NCI-H345 treated with DMSO at 0.1 percent for 48 hours (cell line): ENCODE data around the gene FCHO1.
"Not testable (repeated sequence)": the region's sequence is repeated elsewhere in the genome, so short reads cannot be mapped to it uniquely, and the experiment has no call there.

Source experiments
- DNase-seq: peaks from one replicate; lab custom pipeline; 2025; ENCODE audit not compliant: unreplicated experiment; lab: John Stamatoyannopoulos, UW

Gene FCHO1

DNA sequence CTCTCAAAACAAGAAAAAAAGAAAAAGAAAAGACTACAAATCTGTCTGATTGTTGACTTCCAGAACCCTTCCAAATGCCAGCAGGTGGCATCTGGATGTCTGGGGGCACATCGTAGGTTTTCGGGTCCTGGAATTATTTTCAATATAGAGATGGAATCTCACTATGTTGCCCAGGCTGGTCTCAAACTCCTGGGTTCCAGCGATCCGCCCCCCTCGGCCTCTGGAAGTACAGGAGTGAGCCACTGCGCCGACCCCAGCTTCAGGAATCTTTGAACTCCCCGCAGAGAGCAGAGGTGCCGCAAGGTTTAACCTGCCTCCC is 43.1 kb downstream of the FCHO1 start:
- DNase-seq, result no peak

DNA sequence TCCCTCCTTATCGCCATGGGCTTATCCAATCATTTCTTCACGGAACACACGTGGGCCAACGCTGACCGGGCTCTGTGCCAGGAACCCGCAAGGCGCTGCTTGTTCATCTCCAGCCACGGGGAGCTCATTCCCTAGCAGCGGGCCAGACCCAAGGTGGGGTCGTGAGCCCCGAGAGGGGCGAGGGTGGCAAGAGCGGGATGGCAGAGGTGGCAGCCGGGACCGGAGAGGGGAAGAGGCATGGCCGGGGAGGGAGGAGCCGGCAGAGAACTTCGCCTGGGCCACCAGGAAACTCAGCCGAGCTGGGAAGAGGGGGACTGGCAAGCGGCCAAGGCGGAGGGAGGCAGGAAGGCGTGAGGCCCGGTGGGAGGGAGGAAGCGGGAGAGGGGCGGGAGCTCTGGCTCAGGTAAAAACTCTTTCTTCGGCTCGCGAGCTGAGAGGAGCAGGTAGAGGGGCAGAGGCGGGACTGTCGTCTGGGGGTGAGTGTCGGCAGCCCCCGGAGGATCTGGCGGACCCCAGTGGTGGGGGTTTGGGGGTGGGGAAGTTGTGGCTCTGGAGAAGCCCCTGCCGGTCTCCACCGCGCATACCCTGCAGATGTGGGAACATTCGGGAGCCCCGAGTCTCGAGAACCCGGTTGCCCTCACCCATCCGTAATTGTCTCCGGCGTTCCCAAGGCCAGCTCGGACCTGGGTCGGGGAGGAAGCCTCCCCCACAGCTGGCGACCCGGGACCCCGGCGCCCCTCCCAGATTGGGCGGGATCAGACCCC is 43.6 kb downstream of the FCHO1 start, which contains the start of gene B3GNT3:
TSS of gene B3GNT3 (plus strand) at position 408 of the 764 bp plus-strand sequence. CDS start 12,670 bp downstream, outside the sequence.
- DNase-seq, result peak; percentile 51

DNA sequence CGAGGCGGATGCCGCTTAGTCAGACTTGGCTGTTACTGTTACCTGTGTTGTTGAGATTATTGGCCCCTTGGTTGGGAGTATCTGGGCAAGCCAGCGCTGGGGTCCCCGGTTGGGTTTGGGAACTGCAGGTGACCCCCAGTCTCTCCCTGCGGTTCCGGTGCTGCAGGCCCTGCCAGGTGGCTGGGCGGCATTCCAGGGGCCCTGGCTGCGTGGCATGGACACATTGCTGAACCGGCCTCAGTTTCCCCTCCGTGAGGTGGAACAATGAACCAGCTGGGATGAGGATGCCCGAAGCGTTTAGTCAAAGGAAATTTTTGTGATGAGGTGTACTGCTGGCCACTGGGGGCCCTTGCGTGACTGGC is 44.2 kb downstream of the FCHO1 start:
- DNase-seq, result no peak

DNA sequence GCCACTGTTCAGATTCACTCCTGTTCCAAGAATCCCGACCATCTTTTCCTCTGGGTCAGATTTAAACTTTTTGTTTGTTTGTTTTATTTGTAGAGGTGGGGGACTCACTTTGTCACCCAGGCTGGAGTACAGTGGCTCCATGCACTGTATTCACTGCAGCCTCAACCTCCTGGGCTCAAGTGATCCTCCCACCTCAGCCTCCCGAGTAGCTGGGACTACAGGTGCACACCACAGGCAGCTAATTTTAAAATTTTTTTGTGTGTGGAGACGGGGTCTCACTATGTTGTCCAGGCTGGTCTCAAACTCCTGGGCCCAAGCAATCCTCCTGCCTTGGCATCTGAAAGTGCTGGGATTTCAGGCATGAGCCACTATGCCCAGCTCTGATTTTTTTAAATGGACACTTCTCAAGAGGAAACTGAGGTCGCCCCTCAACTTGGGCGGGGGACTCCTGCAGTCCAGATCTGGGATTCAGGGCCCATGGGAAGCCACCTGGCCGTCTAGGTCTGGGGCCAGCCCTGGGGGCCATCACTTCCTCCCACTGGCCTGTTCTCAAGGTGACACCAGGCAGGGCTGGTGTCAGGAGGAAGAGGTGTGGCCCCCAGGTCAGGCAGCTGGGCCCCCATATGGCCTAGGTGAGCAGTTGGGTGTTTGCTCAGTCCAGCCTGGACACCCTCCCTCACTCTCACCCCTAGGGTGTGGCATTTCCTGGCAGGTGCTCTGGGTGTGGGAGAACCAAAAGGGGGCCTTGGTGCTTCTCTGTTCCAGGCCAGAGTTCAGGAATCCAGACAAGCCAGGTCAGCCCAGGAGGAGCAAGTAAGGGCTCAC is 44.9 kb downstream of the FCHO1 start:
- DNase-seq, result no peak

DNA sequence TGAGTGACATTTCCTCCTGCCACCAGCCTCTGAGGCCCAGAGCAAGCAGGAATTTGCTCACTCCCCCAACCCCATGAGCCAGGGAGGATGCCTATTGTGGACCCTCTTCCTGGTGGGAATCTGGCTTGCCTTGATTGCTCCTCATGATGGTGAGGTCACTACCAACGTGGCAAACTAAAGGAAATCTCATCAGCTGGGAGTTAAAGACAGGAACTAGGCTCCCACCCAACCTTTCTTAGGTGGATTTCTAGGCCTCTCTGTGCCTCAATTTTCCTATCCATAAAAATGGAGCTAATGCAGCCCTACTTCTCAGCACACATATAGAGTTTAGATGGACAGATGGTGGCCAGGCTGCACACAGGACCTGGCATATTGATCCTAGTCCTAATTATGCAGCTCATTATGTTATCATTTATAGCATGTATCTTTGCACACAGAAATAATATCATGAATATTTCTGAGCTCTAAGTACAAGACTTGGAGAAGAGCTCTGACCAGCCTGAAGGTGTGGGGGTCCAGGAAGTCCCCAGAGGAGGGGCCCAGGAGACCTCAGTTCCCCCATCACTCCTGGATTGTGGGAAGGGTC is 45.7 kb downstream of the FCHO1 start:
- no peak for DNase-seq

DNA sequence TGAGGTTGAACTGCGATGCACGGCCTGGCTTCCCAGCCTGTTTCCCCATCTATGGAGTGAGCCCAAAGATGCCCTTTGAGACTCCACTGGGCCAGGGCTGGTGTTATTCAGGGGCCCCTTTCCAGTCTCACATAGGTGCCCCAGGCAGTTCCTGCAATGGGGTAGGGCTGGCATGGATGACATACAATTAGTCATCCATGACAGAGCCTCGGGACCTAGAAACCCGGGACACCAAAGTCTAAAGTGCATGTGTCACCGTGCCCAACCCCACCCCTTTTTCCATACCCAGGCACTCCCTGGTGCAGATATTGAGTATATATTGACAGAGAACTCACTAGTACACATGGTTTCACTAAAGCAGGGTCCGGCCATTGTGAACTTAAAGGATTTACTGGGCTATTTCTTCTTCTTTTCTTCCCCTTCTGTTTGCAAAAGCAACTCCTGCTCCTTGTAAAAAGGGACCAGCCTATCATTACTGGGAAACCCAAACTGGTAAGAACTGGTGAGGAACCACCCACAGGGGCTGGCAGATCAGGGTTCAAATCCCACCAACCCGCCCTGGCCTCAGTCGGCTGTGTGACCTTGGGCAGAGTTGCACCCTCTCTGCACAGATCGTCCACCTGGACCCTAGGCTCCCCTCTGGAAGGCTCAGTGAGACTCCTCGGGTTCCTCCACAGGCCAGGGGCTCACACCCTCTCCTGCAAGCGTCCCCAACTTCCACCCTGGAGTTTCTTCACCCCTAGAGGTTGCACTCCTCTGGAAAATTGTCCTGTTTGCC is 46.3 kb downstream of the FCHO1 start:
- no peak for DNase-seq

DNA sequence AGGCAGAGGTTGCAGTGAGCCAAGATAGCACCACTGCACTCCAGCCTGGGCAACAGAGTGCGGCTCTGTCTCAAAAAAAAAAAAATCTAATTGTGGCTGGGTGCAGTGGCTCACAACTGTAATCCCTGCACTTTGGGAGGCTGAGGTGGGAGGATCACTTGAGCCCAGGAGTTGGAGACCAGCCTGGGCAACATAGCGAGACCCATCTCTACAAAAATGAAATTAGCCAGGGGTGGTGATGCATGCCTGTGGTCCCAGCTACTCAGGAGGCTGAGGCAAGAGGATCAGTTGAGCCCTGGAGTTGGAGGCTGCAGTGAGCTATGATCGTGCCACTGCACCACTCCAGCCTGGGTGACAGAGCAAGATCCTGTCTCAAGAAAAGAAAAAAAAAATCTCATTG is 47.3 kb downstream of the FCHO1 start:
- DNase-seq, result not testable (repeated sequence)

DNA sequence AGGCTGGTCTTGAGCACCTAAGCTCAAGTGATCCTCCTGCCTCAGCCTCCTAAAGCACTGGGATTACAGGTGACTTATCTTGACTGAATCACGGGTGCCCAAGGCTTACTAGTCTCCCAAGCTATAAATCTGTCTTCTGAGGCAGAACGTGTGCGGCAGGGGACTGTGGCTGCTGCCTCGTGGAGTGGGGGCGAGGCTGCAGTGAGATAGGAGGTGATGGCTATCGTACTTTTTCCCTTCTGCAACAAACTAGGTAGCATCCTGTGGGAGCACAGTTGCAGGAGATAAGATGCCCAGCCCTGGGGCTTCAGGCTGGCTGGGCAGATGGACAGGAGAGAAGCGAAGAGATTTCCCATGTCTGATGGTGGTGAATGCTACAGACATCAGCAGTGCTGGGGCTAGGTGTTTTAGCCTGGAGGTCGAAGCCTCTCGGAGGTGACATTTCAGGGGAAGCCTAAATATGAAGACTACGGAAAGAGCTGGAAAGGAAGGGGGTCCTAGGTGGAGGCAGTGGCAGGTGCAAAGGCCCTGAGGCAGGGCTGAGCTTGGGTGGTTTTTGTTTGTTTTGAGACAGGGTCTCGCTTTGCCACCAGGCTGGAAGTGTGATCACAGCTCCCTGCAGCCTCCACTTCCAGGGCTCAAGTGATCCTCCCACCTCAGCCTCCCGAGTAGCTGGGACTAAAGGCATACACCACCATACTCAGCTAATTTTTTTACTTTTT is 51.0 kb downstream of the FCHO1 start:
- DNase-seq, result no peak

DNA sequence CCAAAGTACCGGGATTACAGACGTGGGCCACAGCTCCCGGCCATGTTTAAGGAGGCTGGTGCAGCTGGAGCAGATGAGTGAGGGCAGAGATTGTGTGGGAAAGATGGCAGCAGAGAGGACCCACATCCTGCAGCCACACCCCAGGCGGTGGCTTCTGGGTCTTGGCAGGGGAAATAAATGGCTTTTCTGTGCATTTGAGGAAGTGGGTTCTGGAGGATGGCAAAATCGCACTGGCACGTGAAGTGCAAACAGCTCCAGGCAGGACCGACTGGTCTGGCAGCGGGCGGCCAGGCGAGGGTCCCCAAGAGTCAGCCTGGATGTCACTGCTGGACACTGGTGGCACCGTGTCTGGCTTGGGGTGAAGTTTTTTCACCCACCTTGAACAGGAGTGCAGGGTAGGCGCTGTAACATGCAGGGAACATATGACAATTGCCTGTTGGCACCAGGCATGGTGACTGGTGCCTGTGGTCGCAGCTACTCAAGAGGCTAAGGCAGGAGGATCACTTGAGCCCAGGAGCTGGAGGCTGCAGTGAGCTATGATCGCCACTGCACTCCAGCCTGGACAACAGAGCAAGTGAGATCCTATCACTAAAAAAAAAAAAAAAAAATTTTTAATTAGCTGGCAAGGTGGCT is 52.1 kb downstream of the FCHO1 start:
- no peak for DNase-seq

DNA sequence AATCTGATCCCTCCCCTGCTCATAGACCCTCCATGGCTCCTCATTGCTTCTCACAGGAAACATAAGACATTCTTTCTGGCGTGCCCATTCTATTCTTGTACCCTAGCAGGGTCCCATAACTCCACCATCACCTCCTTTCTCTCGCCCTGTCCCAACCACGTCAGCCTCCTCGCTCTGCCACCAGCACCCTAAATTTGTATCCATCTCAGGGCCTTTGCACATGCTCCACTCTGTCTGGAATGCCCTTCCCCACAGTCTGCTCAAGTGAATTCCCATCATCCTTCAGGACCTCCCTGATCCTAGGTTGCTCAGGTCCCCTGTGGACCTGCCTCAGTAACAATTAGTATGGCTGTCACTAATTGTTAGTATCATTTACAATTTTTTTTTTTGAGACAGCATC is 54.1 kb downstream of the FCHO1 start:
- no peak for DNase-seq

DNA sequence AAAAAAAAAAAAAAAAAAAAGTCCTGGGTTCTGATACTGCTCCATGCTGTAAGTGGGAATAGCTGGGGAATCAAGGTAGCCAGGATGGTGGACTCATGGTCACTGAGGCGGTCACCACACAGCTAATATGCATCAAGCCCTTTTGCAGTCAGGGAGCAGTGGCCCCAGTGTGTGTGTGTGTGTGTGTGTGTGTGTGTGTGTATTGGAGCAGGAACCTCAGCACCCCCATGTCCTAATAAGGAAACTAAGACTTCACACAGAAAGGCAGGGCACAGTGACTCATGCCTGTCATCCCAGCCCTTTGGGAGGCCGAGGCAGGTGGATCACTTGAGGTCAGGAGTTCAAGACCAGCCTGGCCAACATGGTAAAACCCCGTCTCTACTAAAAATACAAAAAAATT is 55.7 kb downstream of the FCHO1 start:
- DNase-seq, result no peak

DNA sequence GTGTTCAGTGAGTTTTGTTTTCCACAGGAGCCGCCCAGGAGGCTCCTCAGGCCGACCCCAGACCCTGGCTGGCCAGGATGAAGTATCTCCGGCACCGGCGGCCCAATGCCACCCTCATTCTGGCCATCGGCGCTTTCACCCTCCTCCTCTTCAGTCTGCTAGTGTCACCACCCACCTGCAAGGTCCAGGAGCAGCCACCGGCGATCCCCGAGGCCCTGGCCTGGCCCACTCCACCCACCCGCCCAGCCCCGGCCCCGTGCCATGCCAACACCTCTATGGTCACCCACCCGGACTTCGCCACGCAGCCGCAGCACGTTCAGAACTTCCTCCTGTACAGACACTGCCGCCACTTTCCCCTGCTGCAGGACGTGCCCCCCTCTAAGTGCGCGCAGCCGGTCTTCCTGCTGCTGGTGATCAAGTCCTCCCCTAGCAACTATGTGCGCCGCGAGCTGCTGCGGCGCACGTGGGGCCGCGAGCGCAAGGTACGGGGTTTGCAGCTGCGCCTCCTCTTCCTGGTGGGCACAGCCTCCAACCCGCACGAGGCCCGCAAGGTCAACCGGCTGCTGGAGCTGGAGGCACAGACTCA is 56.5 kb downstream of the FCHO1 start:
- DNase-seq, result no peak

DNA sequence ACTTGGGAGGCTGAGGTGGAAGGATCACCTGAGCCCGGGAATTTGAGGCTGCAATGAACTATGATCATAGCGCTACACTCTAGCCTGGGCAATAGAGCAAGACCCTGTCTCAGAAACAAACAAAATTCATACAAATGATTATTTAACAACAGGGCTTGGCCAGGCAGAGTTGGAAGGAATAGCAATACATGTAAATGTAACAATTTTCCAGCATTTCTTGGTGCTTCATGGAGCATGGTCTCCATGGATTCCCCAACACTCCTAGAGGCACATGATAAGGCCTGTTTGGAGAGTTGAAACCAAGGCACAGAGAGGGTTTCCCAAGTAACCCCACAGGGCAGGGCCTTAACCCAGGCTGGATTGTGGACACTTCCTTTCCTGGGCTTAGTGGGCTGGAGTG is 59.8 kb downstream of the FCHO1 start:
- no peak for DNase-seq

DNA sequence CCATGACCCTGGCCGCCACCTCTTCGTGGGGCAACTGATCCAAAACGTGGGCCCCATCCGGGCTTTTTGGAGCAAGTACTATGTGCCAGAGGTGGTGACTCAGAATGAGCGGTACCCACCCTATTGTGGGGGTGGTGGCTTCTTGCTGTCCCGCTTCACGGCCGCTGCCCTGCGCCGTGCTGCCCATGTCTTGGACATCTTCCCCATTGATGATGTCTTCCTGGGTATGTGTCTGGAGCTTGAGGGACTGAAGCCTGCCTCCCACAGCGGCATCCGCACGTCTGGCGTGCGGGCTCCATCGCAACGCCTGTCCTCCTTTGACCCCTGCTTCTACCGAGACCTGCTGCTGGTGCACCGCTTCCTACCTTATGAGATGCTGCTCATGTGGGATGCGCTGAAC is 60.4 kb downstream of the FCHO1 start:
- DNase-seq, result no peak

DNA sequence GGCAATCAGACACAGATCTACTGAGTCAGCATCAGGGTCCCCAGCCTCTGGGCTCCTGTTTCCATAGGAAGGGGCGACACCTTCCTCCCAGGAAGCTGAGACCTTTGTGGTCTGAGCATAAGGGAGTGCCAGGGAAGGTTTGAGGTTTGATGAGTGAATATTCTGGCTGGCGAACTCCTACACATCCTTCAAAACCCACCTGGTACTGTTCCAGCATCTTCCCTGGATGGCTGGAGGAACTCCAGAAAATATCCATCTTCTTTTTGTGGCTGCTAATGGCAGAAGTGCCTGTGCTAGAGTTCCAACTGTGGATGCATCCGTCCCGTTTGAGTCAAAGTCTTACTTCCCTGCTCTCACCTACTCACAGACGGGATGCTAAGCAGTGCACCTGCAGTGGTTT is 60.8 kb downstream of the FCHO1 start:
- no peak for DNase-seq

DNA sequence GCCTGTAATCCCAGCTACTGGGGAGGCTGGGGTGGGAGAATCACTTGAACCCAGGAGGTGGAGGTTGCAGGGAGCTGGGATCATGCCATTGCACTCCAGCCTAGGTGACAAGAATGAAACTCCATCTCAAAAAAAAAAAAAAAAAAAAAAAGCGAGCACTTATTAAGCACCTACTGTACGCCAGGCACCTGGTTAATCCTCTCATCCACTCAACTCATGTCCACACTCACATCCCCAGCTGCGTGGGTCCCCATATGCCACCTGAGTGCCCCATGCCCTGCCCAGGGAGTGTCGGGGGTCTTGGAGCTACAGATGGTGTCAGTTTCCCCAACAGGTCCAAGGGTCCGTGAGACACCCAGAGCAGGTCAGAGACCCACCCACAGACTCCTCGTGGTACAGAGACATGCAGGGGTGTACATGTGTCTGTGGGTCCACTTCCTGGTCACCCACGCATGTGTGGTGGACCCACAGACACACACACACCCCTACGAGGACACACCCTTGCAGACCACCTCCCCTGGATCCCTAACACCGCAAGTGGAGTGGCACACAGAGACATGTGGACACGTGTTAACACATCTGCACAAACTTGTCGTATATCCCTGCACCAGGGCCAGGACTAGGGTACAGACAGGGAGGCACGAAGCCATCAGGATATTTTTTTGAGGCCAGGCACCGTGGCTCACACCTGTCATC is 66.5 kb downstream of the FCHO1 start:
- DNase-seq, result no peak

DNA sequence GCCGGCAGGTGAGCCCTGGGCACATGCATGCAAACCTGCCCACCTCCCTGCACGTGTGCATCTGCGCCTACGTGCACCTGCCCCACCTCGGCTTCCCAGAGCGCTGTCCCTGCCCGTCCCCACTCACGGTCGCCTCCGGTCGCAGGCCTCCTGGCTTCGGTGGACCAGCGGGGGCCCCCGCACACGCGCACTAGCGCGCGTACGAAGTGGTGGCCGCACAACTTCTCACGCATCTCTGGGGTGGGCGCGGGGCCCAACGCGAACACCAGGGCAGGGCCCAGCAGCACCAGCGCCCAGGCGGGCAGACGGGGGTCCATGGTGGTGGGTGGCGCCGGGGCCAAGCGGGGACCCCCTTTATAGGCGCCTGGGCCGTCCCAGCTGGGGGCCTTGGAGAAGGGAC is 69.9 kb downstream of the FCHO1 start, which contains the start of gene INSL3:
TSS of gene INSL3 (minus strand) at position 330 of the 400 bp plus-strand sequence. CDS start at position 317, 13 bp downstream.
- no peak for DNase-seq

DNA sequence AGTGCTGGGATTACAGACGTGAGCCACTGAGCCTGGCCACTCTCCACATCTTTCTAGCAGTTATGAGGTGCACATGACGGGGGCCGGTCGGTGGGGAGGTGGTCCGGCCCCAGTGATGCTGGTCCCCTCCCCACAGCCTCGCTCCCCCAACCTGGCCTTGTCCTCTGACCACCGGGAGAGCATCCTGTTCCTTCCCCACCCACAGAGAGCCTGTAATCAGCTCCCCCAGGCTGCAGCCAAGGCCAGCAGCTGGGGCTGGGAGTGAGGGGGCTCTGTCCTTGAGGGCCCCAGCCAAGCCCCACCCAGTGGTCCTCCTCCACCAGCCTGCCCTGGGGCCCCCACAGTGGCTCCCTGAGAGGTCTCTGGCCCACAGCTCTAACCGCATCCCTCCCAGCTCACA is 73.1 kb downstream of the FCHO1 start:
- no peak for DNase-seq

DNA sequence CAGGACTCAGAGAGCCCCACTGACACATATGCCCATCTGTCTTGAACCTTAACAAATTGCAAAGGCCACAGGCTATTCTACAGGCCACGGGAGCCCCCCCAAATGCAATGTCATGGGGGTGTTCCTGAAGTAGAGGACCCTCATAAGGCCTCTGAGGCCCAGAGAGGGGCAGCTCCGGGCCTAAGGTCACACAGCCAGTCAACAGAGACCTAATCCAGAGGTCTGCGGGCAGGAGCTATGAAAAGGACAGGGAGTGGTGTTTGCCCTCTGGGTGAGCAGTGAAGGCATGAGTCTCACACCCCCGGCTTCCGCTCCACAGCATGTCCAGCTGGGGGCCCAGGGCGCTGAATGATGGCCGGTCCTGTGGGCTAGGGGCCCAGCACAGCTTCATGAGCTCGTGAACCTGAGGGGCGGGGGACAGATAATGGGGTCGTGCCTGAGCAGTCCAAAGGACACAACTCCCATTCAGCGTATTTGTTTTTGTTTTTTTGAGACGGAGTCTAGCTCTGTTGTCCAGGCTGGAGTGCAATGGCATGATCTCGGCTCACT is 75.3 kb downstream of the FCHO1 start:
- DNase-seq, result no peak
